ENCODE measurements around the gene TPCN1. TPM values are rescaled to one million over a fixed set of nuclear protein-coding genes. Genes with fewer than 3 reads are reported as not detected.

The TPCN1 gene
- total RNA-seq, 1 donor from 2014 or later: 35.2 TPM

- ATAC-seq: no peak
Measured at GRCh38 chr12:113345318-113345717, 124.1 kb downstream of the TPCN1 start.

- ATAC-seq: no peak
Measured at GRCh38 chr12:113346353-113346752, 125.1 kb downstream of the TPCN1 start.

GRCh38 chr12:113347107-113347506 is 125.8 kb downstream of the TPCN1 start:
- ATAC-seq: no peak

GRCh38 chr12:113347892-113348291 is 126.6 kb downstream of the TPCN1 start:
- no peak for ATAC-seq

Other genes with a start within 250 kb of the TPCN1 start
- gene OAS2, start 242.9 kb upstream of the TPCN1 start, total RNA-seq: 20.6 TPM
- gene DTX1, start 164.7 kb upstream of the TPCN1 start, total RNA-seq: 0.68 TPM
- 53.1 TPM for gene RASAL1, start 85.7 kb upstream of the TPCN1 start, total RNA-seq
- gene CFAP73, start 71.7 kb upstream of the TPCN1 start, total RNA-seq: 0.20 TPM
- 46.6 TPM for gene DDX54, start 36.0 kb upstream of the TPCN1 start, total RNA-seq
- gene RITA1, start 35.7 kb upstream of the TPCN1 start, total RNA-seq: 11.0 TPM
- gene SLC8B1, start 113.6 kb downstream of the TPCN1 start, total RNA-seq: 16.8 TPM
- 14.1 TPM for gene PLBD2, start 137.1 kb downstream of the TPCN1 start, total RNA-seq
- 0.20 TPM for gene SDS, start 182.4 kb downstream of the TPCN1 start, total RNA-seq
- gene SDSL, start 200.9 kb downstream of the TPCN1 start, total RNA-seq: 2.3 TPM

Measured in esophagus mucosa (tissue), 1 donor.